Hepatic stellate cell (primary cell): Measurements from ENCODE around the gene CXADR.
"Not testable (repeated sequence)": the region's sequence is repeated elsewhere in the genome, so short reads cannot be mapped to it uniquely, and the experiment has no call there.

Experiments used
- DNase-seq: peaks from one replicate; pipeline ENCODE4 v3.0.0; 2011; ENCODE audit warnings: low spot score

The CXADR gene

GRCh38 chr21:17502985-17503384, 9.9 kb upstream of the CXADR start:
- not testable (repeated sequence) for DNase-seq

GRCh38 chr21:17506951-17507350, 5.9 kb upstream of the CXADR start:
- DNase-seq = no peak

GRCh38 chr21:17507591-17507990, 5.3 kb upstream of the CXADR start:
- no peak for DNase-seq

GRCh38 chr21:17513214-17514123, 626 bp downstream of the CXADR start:
- no peak for DNase-seq

- DNase-seq = no peak
These were observed 1.4 kb downstream of the CXADR start for GRCh38 chr21:17514124-17514845.

GRCh38 chr21:17517008-17517407, 4.2 kb downstream of the CXADR start:
- DNase-seq = not testable (repeated sequence)

GRCh38 chr21:17519208-17519738, 6.4 kb downstream of the CXADR start:
- no peak for DNase-seq

GRCh38 chr21:17519965-17520609, 7.2 kb downstream of the CXADR start:
- DNase-seq = no peak

- no peak for DNase-seq
These were observed 10.2 kb downstream of the CXADR start for GRCh38 chr21:17523007-17523451.

- DNase-seq = not testable (repeated sequence)
These were observed 11.2 kb downstream of the CXADR start for GRCh38 chr21:17523979-17524494.

- no peak for DNase-seq
These were observed 11.8 kb downstream of the CXADR start for GRCh38 chr21:17524635-17525034.

- DNase-seq = no peak
These were observed 13.9 kb downstream of the CXADR start for GRCh38 chr21:17526776-17527175.

GRCh38 chr21:17527240-17527639, 14.4 kb downstream of the CXADR start:
- DNase-seq = no peak

GRCh38 chr21:17527711-17528110, 14.9 kb downstream of the CXADR start:
- DNase-seq = no peak

- DNase-seq = no peak
These were observed 16.8 kb downstream of the CXADR start for GRCh38 chr21:17529648-17530047.

GRCh38 chr21:17532292-17532691, 19.4 kb downstream of the CXADR start:
- no peak for DNase-seq

GRCh38 chr21:17536381-17536780, 23.5 kb downstream of the CXADR start:
- DNase-seq = no peak

GRCh38 chr21:17537299-17537698, 24.5 kb downstream of the CXADR start:
- no peak for DNase-seq

GRCh38 chr21:17538576-17538975, 25.7 kb downstream of the CXADR start:
- DNase-seq = no peak

- DNase-seq = no peak
These were observed 26.5 kb downstream of the CXADR start for GRCh38 chr21:17539323-17539722.

GRCh38 chr21:17539743-17540341, 27.0 kb downstream of the CXADR start:
- no peak for DNase-seq

GRCh38 chr21:17540530-17540929, 27.7 kb downstream of the CXADR start:
- DNase-seq = no peak
